Measurements from ENCODE around the gene PLA2G7. TPM values are rescaled to one million over a fixed set of nuclear protein-coding genes. Genes with fewer than 3 reads are reported as not detected.

Gene PLA2G7
- total and polyA plus RNA-seq, 12 donors, result 0.91 to 25.8 (median 4.3) TPM

DNA sequence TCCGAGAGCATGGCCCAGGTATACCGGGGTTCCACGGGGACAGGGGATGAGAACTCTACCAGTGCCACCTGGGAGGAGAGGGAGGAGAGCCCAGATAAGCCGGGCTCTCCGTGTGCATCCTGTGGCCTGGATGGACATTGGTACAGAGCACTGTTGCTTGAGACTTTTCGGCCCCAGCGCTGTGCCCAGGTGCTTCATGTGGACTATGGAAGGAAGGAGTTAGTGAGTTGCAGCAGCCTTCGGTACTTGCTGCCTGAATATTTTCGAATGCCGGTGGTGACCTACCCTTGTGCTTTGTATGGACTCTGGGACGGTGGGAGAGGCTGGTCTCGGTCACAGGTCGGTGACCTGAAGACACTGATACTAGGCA lies 46.2 kb downstream of the PLA2G7 start:
- no peaks in the 10 kb centered on the region for H3K36me3 ChIP-seq (replicated peaks in 1 of 2)
- no peak overlapping the region for H3K4me3 ChIP-seq

DNA sequence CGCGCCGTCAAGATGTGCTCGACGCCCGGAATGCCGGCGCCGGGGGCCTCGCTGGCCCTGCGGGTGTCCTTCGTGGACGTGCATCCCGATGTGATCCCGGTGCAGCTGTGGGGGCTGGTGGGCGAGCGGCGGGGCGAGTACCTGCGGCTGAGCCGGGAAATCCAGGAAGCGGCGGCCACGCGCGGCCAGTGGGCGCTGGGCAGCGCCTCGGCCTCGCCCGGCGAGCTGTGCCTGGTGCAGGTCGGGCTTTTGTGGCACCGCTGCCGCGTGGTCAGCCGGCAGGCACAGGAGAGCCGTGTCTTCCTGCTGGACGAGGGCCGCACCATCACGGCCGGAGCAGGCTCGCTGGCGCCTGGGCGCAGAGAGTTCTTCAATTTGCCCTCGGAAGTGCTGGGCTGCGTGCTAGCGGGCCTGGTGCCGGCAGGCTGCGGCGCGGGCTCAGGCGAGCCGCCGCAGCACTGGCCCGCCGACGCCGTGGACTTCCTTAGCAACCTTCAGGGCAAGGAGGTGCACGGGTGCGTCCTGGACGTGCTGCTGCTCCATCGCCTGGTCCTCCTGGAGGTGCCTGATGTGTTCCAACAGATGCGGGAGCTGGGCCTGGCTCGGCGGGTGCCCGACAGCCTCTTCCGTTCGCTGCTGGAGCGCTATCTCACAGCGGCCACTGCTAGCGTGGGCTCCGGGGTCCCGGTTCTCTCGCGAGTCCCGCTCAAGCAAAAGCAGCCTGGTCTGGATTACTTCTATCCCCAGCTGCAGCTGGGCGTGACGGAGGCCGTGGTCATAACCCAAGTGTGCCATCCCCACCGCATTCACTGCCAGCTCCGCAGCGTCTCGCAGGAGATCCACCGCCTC lies 46.8 kb downstream of the PLA2G7 start:
- 95 to 97% (median 95%) methylated on average over 41 to 85 of the region's 85 CpGs for WGBS, 4 donors
- intact Hi-C loops (cut with DNase I), result no loop called here
- H3K4me3 ChIP-seq, result no peak overlapping the region
- TF ChIP-seq POLR2A (IDR thresholded peaks at IDR 0.05), result no peak
- TF ChIP-seq CTCF (IDR thresholded peaks at IDR 0.05), result no peak
- H3K9me3 ChIP-seq (replicated peaks in 1 of 3), result no peaks in the 10 kb centered on the region
- no peaks in the 10 kb centered on the region for H3K36me3 ChIP-seq (replicated peaks in 1 of 2)
- no peak for DNase-seq
- H3K4me1 ChIP-seq (replicated peaks in 1 of 2), result no peaks in the 10 kb centered on the region
- H3K27ac ChIP-seq, result no peak overlapping the region
- no peaks in the 10 kb centered on the region for H3K27me3 ChIP-seq

More for the DNA sequence above, 46.2 kb downstream of the PLA2G7 start:
- intact Hi-C loops (cut with DNase I), result no loop called here
- Histone ChIP-seq H3K4me1 (replicated peaks in 1 of 2) (no peaks in the 10 kb centered on the region), H3K9me3 (replicated peaks in 1 of 3) (no peaks in the 10 kb centered on the region), H3K27me3 (no peaks in the 10 kb centered on the region), H3K27ac (no peak overlapping the region)
- TF ChIP-seq POLR2A (IDR thresholded peaks at IDR 0.05) (no peak), CTCF (IDR thresholded peaks at IDR 0.05) (no peak)
- no peak for DNase-seq
- 94 to 96% (median 95%) methylated on average over 8 to 13 of the region's 13 CpGs for WGBS, 4 donors

GRCh38 chr6:46687619-46688097 lies 47.5 kb downstream of the PLA2G7 start, which contains the start of gene TDRD6:
TDRD6 (plus strand) TSS chr6:46687885; CDS start chr6:46688129, 244 bp downstream.
- H3K4me1 ChIP-seq (replicated peaks in 1 of 2), result no peaks in the 10 kb centered on the region
- no peaks in the 10 kb centered on the region for H3K9me3 ChIP-seq (replicated peaks in 1 of 3)
- H3K27me3 ChIP-seq, result no peaks in the 10 kb centered on the region
- H3K27ac ChIP-seq, result no peak within 1 kb of the TSS
- TF ChIP-seq CTCF (IDR thresholded peaks at IDR 0.05) (no peak), POLR2A (IDR thresholded peaks at IDR 0.05) (no peak)
- intact Hi-C loops (cut with DNase I), result no loop called here
- DNase-seq, result no peak
- H3K36me3 ChIP-seq (replicated peaks in 1 of 2), result no peaks in the 10 kb centered on the region
- no peak within 1 kb of the TSS for H3K4me3 ChIP-seq
- 90 to 97% (median 92%) methylated on average over 26 to 41 of the region's 41 CpGs for WGBS, 4 donors

DNA sequence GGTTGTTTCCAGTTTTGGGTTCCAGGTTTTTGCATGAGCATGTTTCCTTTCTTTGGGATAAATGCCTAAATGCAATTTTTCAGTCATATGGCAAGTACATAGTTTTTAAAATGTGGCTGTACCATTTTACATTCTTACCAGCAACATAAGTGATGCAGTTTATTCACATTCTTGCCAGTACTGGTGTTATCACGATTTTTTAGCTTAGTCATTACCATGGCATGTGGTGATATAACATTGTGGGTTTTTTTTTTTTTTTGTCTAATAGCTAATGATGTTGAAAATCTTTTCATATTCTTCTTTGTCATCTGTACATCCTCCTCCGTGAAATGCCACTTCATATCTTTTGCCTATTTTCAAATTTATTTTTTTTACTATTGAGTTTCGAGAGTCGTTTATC lies 50.4 kb downstream of the PLA2G7 start:
- H3K36me3 ChIP-seq (replicated peaks in 1 of 2), result no peaks in the 10 kb centered on the region
- no peaks in the 10 kb centered on the region for H3K27me3 ChIP-seq
- WGBS, 4 donors, result 75 to 79% (median 76%) methylated on average over 4 of the region's 4 CpGs
- TF ChIP-seq POLR2A (IDR thresholded peaks at IDR 0.05), result no peak
- no peak for TF ChIP-seq CTCF (IDR thresholded peaks at IDR 0.05)
- no peaks in the 10 kb centered on the region for H3K4me1 ChIP-seq (replicated peaks in 1 of 2)
- H3K4me3 ChIP-seq, result no peak overlapping the region
- H3K9me3 ChIP-seq (replicated peaks in 1 of 3), result no peaks in the 10 kb centered on the region
- no peak for DNase-seq
- H3K27ac ChIP-seq, result no peak overlapping the region
- intact Hi-C loops (cut with DNase I), result no loop called here
